ENCODE measurements around the gene MAN2A2.
A peak's percentile ranks its signal among the peaks of the same experiment; 100 is the strongest.

MAN2A2 gene

DNA sequence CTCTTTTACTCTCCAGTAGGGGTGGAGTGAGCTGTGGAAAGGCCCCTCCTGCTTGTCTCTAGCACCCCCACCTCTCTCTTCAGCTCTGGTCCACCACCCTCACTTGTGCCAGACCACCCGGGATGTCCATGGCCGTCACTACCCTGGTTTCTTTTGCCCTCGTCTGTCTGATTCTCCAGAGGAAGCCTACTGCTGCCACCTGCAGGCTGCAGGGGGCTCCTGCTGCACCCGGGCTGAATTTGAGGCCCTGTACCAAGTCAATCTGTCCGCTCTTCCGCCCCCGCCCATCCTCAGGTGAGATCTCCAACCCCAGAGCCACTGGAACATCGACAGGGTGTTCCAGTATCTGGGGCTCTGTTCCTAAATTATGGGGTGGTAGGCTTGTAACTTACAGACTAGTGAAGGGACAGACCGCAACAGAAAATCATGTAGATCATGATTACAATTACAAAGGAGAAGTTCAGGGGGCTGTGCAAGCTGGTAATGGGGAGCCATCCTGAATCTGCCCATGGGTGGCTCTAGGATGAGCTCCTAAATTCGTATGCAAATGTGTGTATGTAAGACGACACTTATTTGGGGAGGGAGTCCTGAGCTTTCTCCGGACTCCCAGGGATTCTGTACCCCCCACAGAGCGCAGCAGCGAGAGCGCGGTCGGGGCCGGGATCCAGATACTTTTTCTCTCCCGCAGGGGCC lies 31.3 kb downstream of the MAN2A2 start:
- no peak overlapping the region for H3K9ac ChIP-seq (ENCODE audit: low read depth, low read length)
- H3K4me1 ChIP-seq (ENCODE audit: control insufficient read depth, insufficient read depth, low read length), result peaks cover 14% of the 10 kb centered on the region

DNA sequence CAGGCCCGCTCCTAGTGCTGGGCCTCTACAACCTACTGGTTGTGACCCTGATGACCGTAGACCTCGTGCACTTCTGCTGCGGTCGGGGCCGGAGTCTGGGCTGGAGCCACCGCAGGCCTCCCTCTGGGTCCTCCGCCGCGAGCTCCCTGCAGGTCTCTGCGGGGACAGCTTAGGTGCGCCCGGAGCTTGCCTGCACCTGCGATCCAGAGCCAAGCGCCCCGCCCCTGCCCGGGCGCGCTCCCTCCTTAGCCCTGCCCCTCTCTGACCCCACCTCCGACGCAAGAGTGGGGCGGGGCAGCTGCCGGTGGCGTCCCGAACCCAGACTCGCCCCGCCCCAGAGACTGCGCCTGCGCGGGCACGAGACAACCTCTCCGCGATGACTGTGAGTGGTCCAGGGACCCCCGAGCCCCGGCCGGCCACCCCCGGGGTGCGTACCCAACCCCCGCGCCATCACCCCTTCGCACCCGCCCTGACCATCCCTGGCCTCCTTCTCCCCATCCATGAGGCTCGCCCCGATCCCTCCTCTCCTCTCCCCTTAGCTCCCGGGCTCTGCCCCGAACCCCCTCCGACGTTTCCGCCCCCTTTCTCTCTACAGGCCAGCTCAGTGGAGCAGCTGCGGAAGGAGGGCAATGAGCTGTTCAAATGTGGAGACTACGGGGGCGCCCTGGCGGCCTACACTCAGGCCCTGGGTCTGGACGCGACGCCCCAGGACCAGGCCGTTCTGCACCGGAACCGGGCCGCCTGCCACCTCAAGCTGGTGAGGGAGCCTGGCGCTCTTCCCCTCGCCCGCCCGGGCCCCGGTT lies 32.0 kb downstream of the MAN2A2 start, which contains the start of gene UNC45A:
UNC45A (plus strand) TSS at position 337 of the 803 bp plus-strand sequence; CDS start at position 377, 40 bp downstream.
- Histone ChIP-seq H3K36me3 (ENCODE audit: control insufficient read depth, insufficient read depth, low read length) (peaks cover 12% of the 10 kb centered on the region), H3K27me3 (ENCODE audit: control insufficient read depth, insufficient read depth, low read length) (peaks cover 10% of the 10 kb centered on the region), H3K9me3 (ENCODE audit: control insufficient read depth, insufficient read depth, low read length) (no peaks in the 10 kb centered on the region), H3K9ac (ENCODE audit: low read depth, low read length) (no peak within 1 kb of the TSS), H3K4me1 (ENCODE audit: control insufficient read depth, insufficient read depth, low read length) (peaks cover 14% of the 10 kb centered on the region), H3K4me3 (ENCODE audit: low read depth, low read length) (peak within 1 kb of the TSS; percentile 79)

More for the DNA sequence above, 31.3 kb downstream of the MAN2A2 start:
- peaks cover 10% of the 10 kb centered on the region for H3K27me3 ChIP-seq (ENCODE audit: control insufficient read depth, insufficient read depth, low read length)
- H3K9me3 ChIP-seq (ENCODE audit: control insufficient read depth, insufficient read depth, low read length), result no peaks in the 10 kb centered on the region
- peak overlapping the region; percentile 79 for H3K4me3 ChIP-seq (ENCODE audit: low read depth, low read length)
- peaks cover 8% of the 10 kb centered on the region for H3K36me3 ChIP-seq (ENCODE audit: control insufficient read depth, insufficient read depth, low read length)

DNA sequence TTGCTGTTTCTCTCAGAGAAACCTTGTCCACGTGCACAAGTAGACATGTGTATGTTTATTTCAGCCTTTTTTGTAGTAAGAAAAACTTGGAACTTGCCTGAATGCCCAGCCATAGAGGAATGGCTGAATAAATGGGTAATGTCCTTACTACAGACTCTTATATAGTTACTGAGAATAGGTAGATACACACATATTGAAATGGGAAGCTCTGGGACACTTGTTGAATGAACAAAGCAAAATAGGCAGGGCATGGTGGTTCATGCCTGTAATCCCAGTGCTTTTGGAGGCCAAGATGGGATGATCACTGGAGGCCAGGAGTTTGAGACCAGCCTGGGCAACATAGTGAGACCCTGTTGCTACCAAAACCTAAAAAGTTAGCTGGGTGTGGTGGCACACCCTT lies 33.7 kb downstream of the MAN2A2 start:
- Histone ChIP-seq H3K4me1 (ENCODE audit: control insufficient read depth, insufficient read depth, low read length) (peaks cover 14% of the 10 kb centered on the region), H3K36me3 (ENCODE audit: control insufficient read depth, insufficient read depth, low read length) (peaks cover 23% of the 10 kb centered on the region), H3K27me3 (ENCODE audit: control insufficient read depth, insufficient read depth, low read length) (peaks cover 10% of the 10 kb centered on the region), H3K9me3 (ENCODE audit: control insufficient read depth, insufficient read depth, low read length) (no peaks in the 10 kb centered on the region), H3K4me3 (ENCODE audit: low read depth, low read length) (no peak overlapping the region), H3K9ac (ENCODE audit: low read depth, low read length) (peak overlapping the region; percentile 5)

DNA sequence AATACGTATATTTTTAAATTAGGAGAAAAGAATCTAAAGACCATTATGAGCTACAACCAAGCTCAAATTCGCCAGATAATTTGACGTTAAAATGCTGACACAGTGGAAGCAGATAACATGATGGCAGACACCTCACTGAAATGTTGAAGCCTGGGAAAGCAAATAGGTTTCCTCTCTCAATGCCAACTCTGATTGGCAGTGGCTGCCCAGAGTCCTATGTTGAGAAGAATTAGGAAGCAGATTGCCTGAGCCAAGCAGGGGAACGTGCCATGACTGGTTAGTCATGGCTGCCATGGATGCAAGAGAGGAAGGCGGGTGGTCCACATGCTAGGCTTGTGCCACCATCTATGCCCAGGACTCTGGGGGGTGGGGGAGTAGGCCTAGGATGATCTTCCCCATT lies 35.2 kb downstream of the MAN2A2 start:
- H3K36me3 ChIP-seq (ENCODE audit: control insufficient read depth, insufficient read depth, low read length), result peaks cover 37% of the 10 kb centered on the region
- peaks cover 3% of the 10 kb centered on the region for H3K27me3 ChIP-seq (ENCODE audit: control insufficient read depth, insufficient read depth, low read length)
- no peaks in the 10 kb centered on the region for H3K9me3 ChIP-seq (ENCODE audit: control insufficient read depth, insufficient read depth, low read length)
- H3K4me3 ChIP-seq (ENCODE audit: low read depth, low read length), result no peak overlapping the region
- H3K9ac ChIP-seq (ENCODE audit: low read depth, low read length), result no peak overlapping the region
- peaks cover 12% of the 10 kb centered on the region for H3K4me1 ChIP-seq (ENCODE audit: control insufficient read depth, insufficient read depth, low read length)

DNA sequence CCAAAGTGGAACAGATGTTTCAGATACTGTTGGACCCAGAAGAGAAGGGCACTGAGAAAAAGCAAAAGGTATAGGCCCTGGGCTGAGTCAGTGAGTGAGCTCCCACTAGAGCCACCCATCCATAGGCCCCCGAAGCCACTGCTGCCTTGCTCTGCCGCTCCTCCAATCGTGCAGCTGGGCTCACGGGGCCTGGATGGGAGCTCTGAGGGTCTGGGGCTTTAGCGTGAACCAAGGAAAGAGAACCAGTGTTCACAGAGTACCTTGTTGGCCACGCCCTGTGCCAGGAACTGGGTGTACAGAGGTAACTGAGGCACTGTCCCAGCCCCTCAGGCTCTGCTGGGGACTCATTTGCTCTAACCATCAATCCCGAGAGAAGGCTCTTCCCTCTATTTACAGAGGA lies 36.7 kb downstream of the MAN2A2 start:
- H3K4me3 ChIP-seq (ENCODE audit: low read depth, low read length), result no peak overlapping the region
- H3K9ac ChIP-seq (ENCODE audit: low read depth, low read length), result no peak overlapping the region
- H3K36me3 ChIP-seq (ENCODE audit: control insufficient read depth, insufficient read depth, low read length), result peaks cover 46% of the 10 kb centered on the region
- peaks cover 9% of the 10 kb centered on the region for H3K4me1 ChIP-seq (ENCODE audit: control insufficient read depth, insufficient read depth, low read length)
- no peaks in the 10 kb centered on the region for H3K27me3 ChIP-seq (ENCODE audit: control insufficient read depth, insufficient read depth, low read length)
- no peaks in the 10 kb centered on the region for H3K9me3 ChIP-seq (ENCODE audit: control insufficient read depth, insufficient read depth, low read length)

DNA sequence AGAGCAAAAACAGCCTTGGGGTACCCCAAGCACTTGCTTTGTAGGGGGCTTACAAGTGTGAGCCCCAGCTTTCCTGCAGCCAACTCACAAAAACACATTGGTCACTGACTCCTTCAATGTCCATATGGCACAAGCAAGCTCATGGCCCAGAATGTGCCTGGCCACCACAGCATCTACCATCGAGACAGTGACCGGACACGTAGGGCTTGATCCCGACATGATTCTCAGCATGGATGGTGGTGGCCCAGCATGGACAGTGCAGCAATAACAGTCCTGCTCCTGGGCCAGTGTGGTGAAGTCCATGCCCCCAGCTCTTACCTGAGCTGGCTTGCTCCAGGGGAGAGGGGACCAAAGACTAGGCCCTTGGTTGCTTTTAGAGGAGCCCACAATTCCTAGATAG lies 37.9 kb downstream of the MAN2A2 start:
- no peaks in the 10 kb centered on the region for H3K9me3 ChIP-seq (ENCODE audit: control insufficient read depth, insufficient read depth, low read length)
- H3K4me1 ChIP-seq (ENCODE audit: control insufficient read depth, insufficient read depth, low read length), result peaks cover 8% of the 10 kb centered on the region
- H3K9ac ChIP-seq (ENCODE audit: low read depth, low read length), result no peak overlapping the region
- H3K36me3 ChIP-seq (ENCODE audit: control insufficient read depth, insufficient read depth, low read length), result peaks cover 46% of the 10 kb centered on the region
- H3K4me3 ChIP-seq (ENCODE audit: low read depth, low read length), result no peak overlapping the region
- H3K27me3 ChIP-seq (ENCODE audit: control insufficient read depth, insufficient read depth, low read length), result no peaks in the 10 kb centered on the region

DNA sequence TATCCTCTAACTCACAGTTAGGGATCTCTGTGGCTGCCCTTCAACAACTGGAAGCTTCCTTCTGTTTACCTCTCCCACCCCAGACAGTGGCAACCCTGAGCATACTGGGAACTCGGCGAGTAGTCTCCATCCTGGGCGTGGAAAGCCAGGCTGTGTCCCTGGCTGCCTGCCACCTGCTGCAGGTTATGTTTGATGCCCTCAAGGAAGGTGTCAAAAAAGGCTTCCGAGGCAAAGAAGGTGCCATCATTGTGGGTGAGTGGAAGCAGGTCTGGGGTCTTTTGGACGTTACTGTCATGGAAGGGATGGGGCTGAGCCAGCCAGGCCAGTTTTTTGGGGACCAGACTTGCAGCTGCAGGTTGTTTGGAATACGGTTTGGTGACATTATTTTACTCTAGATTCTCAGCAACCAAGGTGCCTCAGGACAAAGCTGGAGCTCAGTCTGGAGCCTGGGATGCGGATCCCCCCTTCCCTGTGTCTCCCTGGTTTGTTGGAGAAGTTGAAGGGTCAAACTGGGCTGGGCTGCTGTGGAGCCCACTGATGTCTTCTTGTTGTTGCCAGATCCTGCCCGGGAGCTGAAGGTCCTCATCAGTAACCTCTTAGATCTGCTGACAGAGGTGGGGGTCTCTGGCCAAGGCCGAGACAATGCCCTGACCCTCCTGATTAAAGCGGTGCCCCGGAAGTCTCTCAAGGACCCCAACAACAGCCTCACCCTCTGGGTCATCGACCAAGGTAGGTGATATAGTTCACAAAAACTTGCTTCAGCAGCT lies 39.4 kb downstream of the MAN2A2 start:
- Histone ChIP-seq H3K4me1 (ENCODE audit: control insufficient read depth, insufficient read depth, low read length) (no peaks in the 10 kb centered on the region), H3K27me3 (ENCODE audit: control insufficient read depth, insufficient read depth, low read length) (no peaks in the 10 kb centered on the region), H3K9ac (ENCODE audit: low read depth, low read length) (no peak overlapping the region), H3K9me3 (ENCODE audit: control insufficient read depth, insufficient read depth, low read length) (no peaks in the 10 kb centered on the region), H3K36me3 (ENCODE audit: control insufficient read depth, insufficient read depth, low read length) (peaks cover 57% of the 10 kb centered on the region), H3K4me3 (ENCODE audit: low read depth, low read length) (no peak overlapping the region)

DNA sequence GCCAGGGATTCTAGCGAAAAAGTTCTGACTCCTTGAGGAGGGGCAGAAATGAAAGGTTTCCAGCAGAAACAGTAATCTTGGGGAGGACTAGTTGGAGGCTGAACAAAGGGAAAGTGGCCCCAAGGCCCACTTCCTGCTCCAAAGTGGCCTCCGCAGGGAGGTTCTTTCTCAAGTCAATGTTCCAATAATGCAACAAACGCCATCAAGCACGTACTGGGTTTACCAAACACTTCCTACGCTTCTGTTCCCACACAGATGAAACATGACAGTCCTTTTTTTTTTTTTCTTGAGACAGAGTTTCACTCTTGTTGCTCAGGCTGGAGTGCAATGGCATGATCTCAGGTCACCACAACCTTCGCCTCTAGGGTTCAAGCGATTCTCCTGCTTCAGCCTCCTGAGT lies 42.0 kb downstream of the MAN2A2 start:
- Histone ChIP-seq H3K9me3 (ENCODE audit: control insufficient read depth, insufficient read depth, low read length) (no peaks in the 10 kb centered on the region), H3K4me3 (ENCODE audit: low read depth, low read length) (no peak overlapping the region), H3K4me1 (ENCODE audit: control insufficient read depth, insufficient read depth, low read length) (no peaks in the 10 kb centered on the region), H3K36me3 (ENCODE audit: control insufficient read depth, insufficient read depth, low read length) (peaks cover 69% of the 10 kb centered on the region), H3K9ac (ENCODE audit: low read depth, low read length) (no peak overlapping the region), H3K27me3 (ENCODE audit: control insufficient read depth, insufficient read depth, low read length) (no peaks in the 10 kb centered on the region)

- Histone ChIP-seq H3K9me3 (ENCODE audit: control insufficient read depth, insufficient read depth, low read length) (no peaks in the 10 kb centered on the region), H3K27me3 (ENCODE audit: control insufficient read depth, insufficient read depth, low read length) (no peaks in the 10 kb centered on the region), H3K9ac (ENCODE audit: low read depth, low read length) (no peak overlapping the region), H3K4me1 (ENCODE audit: control insufficient read depth, insufficient read depth, low read length) (no peaks in the 10 kb centered on the region), H3K4me3 (ENCODE audit: low read depth, low read length) (no peak overlapping the region), H3K36me3 (ENCODE audit: control insufficient read depth, insufficient read depth, low read length) (peaks cover 63% of the 10 kb centered on the region)
These were observed 43.4 kb downstream of the MAN2A2 start for GRCh38 chr15:90946538-90946937.

- Histone ChIP-seq H3K9me3 (ENCODE audit: control insufficient read depth, insufficient read depth, low read length) (no peaks in the 10 kb centered on the region), H3K4me3 (ENCODE audit: low read depth, low read length) (no peak overlapping the region), H3K36me3 (ENCODE audit: control insufficient read depth, insufficient read depth, low read length) (peaks cover 63% of the 10 kb centered on the region), H3K9ac (ENCODE audit: low read depth, low read length) (no peak overlapping the region), H3K27me3 (ENCODE audit: control insufficient read depth, insufficient read depth, low read length) (no peaks in the 10 kb centered on the region), H3K4me1 (ENCODE audit: control insufficient read depth, insufficient read depth, low read length) (no peaks in the 10 kb centered on the region)
These were observed 44.0 kb downstream of the MAN2A2 start for GRCh38 chr15:90946941-90947576.

DNA sequence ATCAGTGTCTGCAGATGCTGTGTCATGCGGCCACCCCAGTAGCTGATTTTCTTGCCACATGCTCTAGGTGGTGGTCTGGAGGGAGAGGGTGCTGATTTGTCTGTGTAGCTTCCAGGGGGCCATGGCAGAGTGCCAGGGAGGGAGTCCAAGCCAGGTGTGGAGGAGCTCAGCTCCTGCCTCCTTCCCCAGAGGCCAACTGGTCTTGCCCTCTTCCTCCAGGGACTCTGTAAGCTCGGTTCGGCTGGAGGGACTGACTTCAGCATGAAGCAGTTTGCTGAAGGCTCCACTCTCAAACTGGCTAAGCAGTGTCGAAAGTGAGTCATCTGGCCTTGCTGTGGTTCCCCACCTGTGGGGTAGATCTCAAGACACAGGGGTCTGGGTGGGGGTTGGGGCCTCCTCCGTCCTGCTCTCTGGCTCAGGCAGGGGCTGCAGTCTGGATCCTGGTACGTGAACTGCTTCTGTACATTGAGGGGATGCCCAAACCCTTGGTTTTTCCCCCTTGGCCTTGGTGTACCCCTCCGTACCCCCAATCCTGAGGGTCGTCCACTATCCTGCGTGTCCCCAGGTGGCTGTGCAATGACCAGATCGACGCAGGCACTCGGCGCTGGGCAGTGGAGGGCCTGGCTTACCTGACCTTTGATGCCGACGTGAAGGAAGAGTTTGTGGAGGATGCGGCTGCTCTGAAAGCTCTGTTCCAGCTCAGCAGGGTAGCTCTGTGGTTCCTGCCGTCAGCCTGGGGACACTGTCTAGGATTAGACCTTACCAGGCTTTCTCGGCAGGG lies 44.7 kb downstream of the MAN2A2 start:
- Histone ChIP-seq H3K9me3 (ENCODE audit: control insufficient read depth, insufficient read depth, low read length) (no peaks in the 10 kb centered on the region), H3K27me3 (ENCODE audit: control insufficient read depth, insufficient read depth, low read length) (no peaks in the 10 kb centered on the region), H3K36me3 (ENCODE audit: control insufficient read depth, insufficient read depth, low read length) (peaks cover 59% of the 10 kb centered on the region), H3K4me1 (ENCODE audit: control insufficient read depth, insufficient read depth, low read length) (no peaks in the 10 kb centered on the region), H3K4me3 (ENCODE audit: low read depth, low read length) (no peak overlapping the region), H3K9ac (ENCODE audit: low read depth, low read length) (no peak overlapping the region)
